GM12878 (cell line): ENCODE measurements around the gene RXFP3. TPM values are rescaled to one million over a fixed set of nuclear protein-coding genes. Genes with fewer than 3 reads are reported as not detected.

ENCODE experiments used
- ATAC-seq: fragments of 200-7000 bp; cut with Tn5 transposase; 3 replicates; pipeline ENCODE4 v1.9.1; 2020; ENCODE audit warnings: mild to moderate bottlenecking, moderate library complexity
- BruUV-seq: library from RNA; stranded (reverse); fragments of 400-500 nt; replicated peaks from 2 replicates; lab custom pipeline; 2021; lab: Mats Ljungman, UMichigan
- CTCF ChIA-PET: fragments of 300-600 bp; sonication (Branson Sonifier 250); formaldehyde crosslinking; extraction: SDS; loops from one replicate; lab custom pipeline; 2021; ENCODE audit warnings: inconsistent platforms; lab: Yijun Ruan, JAX
- POLR2A ChIA-PET: fragments of 350-600 bp; formaldehyde crosslinking; extraction: SDS; loops from one replicate; lab custom pipeline; 2021; ENCODE audit warnings: inconsistent platforms; lab: Charles Lee
- RAD21 ChIA-PET: fragments of 300-600 bp; sonication (Branson Sonifier 250); formaldehyde crosslinking; loops from one replicate; lab custom pipeline; 2023; ENCODE audit warnings: antibody characterized with exemption; ENCODE audit not compliant: unreplicated experiment; lab: Charles Lee
- SMC1A ChIA-PET: fragments of 300-600 bp; sonication (Branson Sonifier 250); formaldehyde crosslinking; loops from one replicate; lab custom pipeline; 2023; ENCODE audit not compliant: unreplicated experiment, uncharacterized antibody; lab: Charles Lee
- DNase-seq: peaks from one replicate; pipeline ENCODE4 v3.0.0-alpha.2; 2011; ENCODE audit warnings: low read depth, low spot score
- FAIRE-seq: peaks from 3 replicates; lab custom pipeline; 2011; peaks lifted over from hg19 to GRCh38; lab: Jason Lieb, UNC
- H2AFZ ChIP-seq: 2 replicates; pipeline ENCODE4 v1.6.0; 2011; ENCODE audit warnings: low read depth, low read length, control low read depth; ENCODE audit not compliant: control insufficient read depth
- H3K27ac ChIP-seq: 2 replicates; pipeline ENCODE4 v1.5.1; 2011; ENCODE audit warnings: control low read depth; ENCODE audit not compliant: control insufficient read depth, insufficient read depth
- H3K27me3 ChIP-seq, 2 experiments: replicated peaks in 1 of 2; 2 replicates each; pipeline versions ENCODE4 v1.6.0 to v1.6.1; 2011; ENCODE audit warnings: low read length in 1 of 2; ENCODE audit not compliant: control insufficient read depth in 2 of 2, insufficient read depth in 2 of 2
- H3K36me3 ChIP-seq, 2 experiments: 2 replicates each; pipeline ENCODE4 v1.5.1; 2011; ENCODE audit warnings: low read length in 1 of 2; ENCODE audit not compliant: control insufficient read depth in 2 of 2, insufficient read depth in 2 of 2
- H3K4me1 ChIP-seq: 2 replicates; pipeline ENCODE4 v1.6.1; 2011; ENCODE audit warnings: mild to moderate bottlenecking, low read length, moderate library complexity, mixed read lengths; ENCODE audit not compliant: control insufficient read depth, insufficient read depth
- H3K4me2 ChIP-seq: 2 replicates; pipeline ENCODE4 v1.6.0; 2011; ENCODE audit warnings: control low read depth; ENCODE audit not compliant: control insufficient read depth, insufficient read depth
- H3K4me3 ChIP-seq: fragments of 200-600 bp; sonication (generic); 2 replicates; pipeline ENCODE4 v1.5.1; 2016
- H3K79me2 ChIP-seq: 2 replicates; pipeline ENCODE4 v1.6.0; 2011; ENCODE audit warnings: low read length; ENCODE audit not compliant: control insufficient read depth, insufficient read depth
- H3K9ac ChIP-seq: 2 replicates; pipeline ENCODE4 v1.8.0; 2011; ENCODE audit warnings: low read length, control low read depth, mixed read lengths; ENCODE audit not compliant: control insufficient read depth, insufficient read depth
- H3K9me3 ChIP-seq: replicated peaks from 3 replicates; pipeline ENCODE4 v1.5.1; 2011; ENCODE audit warnings: mild to moderate bottlenecking, low read length; ENCODE audit not compliant: control insufficient read depth, insufficient read depth
- H4K20me1 ChIP-seq: 2 replicates; pipeline ENCODE4 v1.6.0; 2011; ENCODE audit not compliant: control insufficient read depth, insufficient read depth
- CBX5 ChIP-seq: sonication (generic); IDR thresholded peaks from 2 replicates; pipeline ENCODE4 v1.6.1; 2016; ENCODE audit warnings: low read depth, moderate library complexity, mild to moderate bottlenecking, inconsistent platforms
- CHD1 ChIP-seq: IDR thresholded peaks from 2 replicates; pipeline ENCODE4 v1.6.1; 2012; ENCODE audit warnings: low read depth, low read length, improper control_type of control experiment
- EED ChIP-seq: sonication (generic); IDR thresholded peaks from 2 replicates; pipeline ENCODE4 v1.6.1; 2016; ENCODE audit warnings: antibody characterized with exemption, low read depth
- EGR1 ChIP-seq, 2 experiments: IDR thresholded peaks; 1 replicate in 1 of 2; 2 replicates in 1 of 2; pipeline ENCODE4 v1.6.1; 2011 to 2012; ENCODE audit warnings: low read depth in 2 of 2, low read length in 2 of 2, borderline replicate concordance in 1 of 2, mild to moderate bottlenecking in 1 of 2, moderate library complexity in 1 of 2
- IKZF1 ChIP-seq: fragments of 450-650 bp; conservative IDR thresholded peaks from 2 replicates; pipeline ENCODE4 v1.6.1; 2017; ENCODE audit warnings: antibody characterized with exemption, mild to moderate bottlenecking
- IKZF2 ChIP-seq, 2 experiments: fragments of 450-650 bp; IDR thresholded peaks; 2 replicates each; pipeline ENCODE4 v1.6.1; 2017; ENCODE audit warnings: mild to moderate bottlenecking in 2 of 2, moderate library complexity in 2 of 2
- IRF4 ChIP-seq: IDR thresholded peaks from 2 replicates; pipeline ENCODE4 v1.6.1; 2011; ENCODE audit warnings: low read depth, low read length
- KLF5 ChIP-seq: fragments of 450-650 bp; IDR thresholded peaks from 2 replicates; pipeline ENCODE4 v1.6.1; 2014; ENCODE audit warnings: mild to moderate bottlenecking; ENCODE audit not compliant: partially characterized antibody
- MEF2B ChIP-seq: fragments of 450-650 bp; IDR thresholded peaks from 2 replicates; pipeline ENCODE4 v1.6.1; 2018; ENCODE audit warnings: mild to moderate bottlenecking, moderate library complexity; ENCODE audit not compliant: partially characterized antibody, poor library complexity, severe bottlenecking
- NR2C2 ChIP-seq: IDR thresholded peaks from 2 replicates; pipeline ENCODE4 v1.6.1; 2011; ENCODE audit warnings: borderline replicate concordance, low read depth; ENCODE audit not compliant: control insufficient read depth, insufficient read length
- NR2F1 ChIP-seq: fragments of 450-650 bp; conservative IDR thresholded peaks from 2 replicates; pipeline ENCODE4 v1.6.1; 2017; ENCODE audit warnings: mild to moderate bottlenecking
- RAD51 ChIP-seq: fragments of 450-650 bp; IDR thresholded peaks from 2 replicates; pipeline ENCODE4 v1.6.1; 2016; ENCODE audit warnings: moderate library complexity, mild to moderate bottlenecking, inconsistent platforms
- SPI1 ChIP-seq: IDR thresholded peaks from 2 replicates; pipeline ENCODE4 v1.6.1; 2011; ENCODE audit warnings: low read depth, mild to moderate bottlenecking, low read length, moderate library complexity, borderline replicate concordance; ENCODE audit not compliant: insufficient read depth
- WGBS: methylation state at CpG from one replicate; pipeline ENCODE4 v1.1.6; 2016; ENCODE audit warnings: low lambda C conversion rate; ENCODE audit not compliant: insufficient replicate concordance, insufficient coverage; ENCODE audit errors: missing lambda C conversion rate; 5-methylcytosine and 5-hydroxymethylcytosine counted together
- in situ Hi-C: fragments of 300-500 bp; cut with MboI; formaldehyde crosslinking; loops from 9 replicates; pipeline ENCODE4 v1.14.3; 2018; ENCODE audit warnings: mixed read lengths
- intact Hi-C: fragments of 100-400 bp; cut with micrococcal nuclease; formaldehyde crosslinking; loops from one replicate; pipeline ENCODE4 v1.14.2; 2022; ENCODE audit not compliant: unreplicated experiment
- polyA plus RNA-seq, 11 experiments: library from polyadenylated mRNA; depleted of rRNA in 4 of 11; unstranded in 6 of 11; stranded (reverse) in 5 of 11; fragments of >200 nt; fragmentation: Nextera tagmentation in 4 of 11; fragmentation: Illumina TruSeq in 1 of 11; extraction: Ambion mirVana in 4 of 11; extraction: Trizol in 1 of 11; gene quantifications; 1 replicate in 1 of 11; 2 replicates in 10 of 11; pipeline versions ENCODE4 v1.2.1 to v1.2.3, GENCODE V29; 2011 to 2016; ENCODE audit warnings: inconsistent platforms in 2 of 11, missing spikeins in 2 of 11, low read depth in 1 of 11
- total RNA-seq, 4 experiments: library from RNA; depleted of rRNA in 3 of 4; stranded (reverse); fragments of >200 nt in 3 of 4; fragmentation: Illumina TruSeq in 1 of 4; extraction: Trizol in 1 of 4; gene quantifications; 2 replicates each; pipeline versions ENCODE4 v1.2.1 to v1.2.3, GENCODE V29; 2013 to 2021
- TF ChIP-seq, protein P1 (sequence below): fragments of 450-650 bp; IDR thresholded peaks from 2 replicates; pipeline ENCODE4 v1.6.1; 2017; ENCODE audit warnings: mild to moderate bottlenecking

RXFP3 gene
- total and polyA plus RNA-seq, 10 of the 15 experiments (the other 5 are each of a cell fraction or from before 2014, with no cell fraction given) = 0.03 to 0.06 TPM; not detected in 8

DNA sequence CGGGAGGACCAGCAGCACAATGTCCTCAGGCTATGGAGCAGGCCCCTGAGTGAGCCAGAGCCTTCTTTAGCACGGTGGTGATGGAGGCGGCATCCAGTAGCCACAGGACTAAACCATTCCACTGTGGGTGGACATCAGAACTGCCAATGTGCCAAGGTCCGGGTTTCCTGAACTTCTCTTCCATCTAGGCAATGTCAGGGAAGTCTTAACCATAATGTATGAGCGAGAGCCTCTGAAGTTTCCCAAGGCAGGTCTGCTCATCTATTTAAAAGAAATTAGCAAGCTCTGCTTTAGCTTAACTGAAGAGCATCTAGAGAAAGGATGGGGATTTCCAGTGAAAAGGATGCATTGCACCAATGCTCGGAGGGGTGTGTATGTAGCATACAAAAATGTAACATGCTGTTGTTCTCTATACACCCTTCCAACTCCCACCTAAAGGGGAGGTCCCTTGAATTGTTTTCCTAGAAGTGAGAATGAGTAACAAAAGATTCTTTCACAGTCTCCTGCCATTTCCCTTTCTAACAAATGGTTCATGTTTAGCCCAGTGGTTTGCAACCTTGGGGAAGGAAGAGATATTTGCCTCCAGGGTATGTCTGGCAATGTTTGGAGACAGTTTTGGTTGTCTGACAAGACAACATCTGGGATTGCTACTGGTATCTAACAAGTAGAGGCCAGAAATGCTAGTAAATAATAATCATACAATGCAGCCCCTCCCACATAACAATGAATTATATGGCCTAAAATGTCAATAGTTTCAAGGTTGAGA lies 6.1 kb upstream of the RXFP3 start (continued):
- TF ChIP-seq EED = no peak
- no peak for TF ChIP-seq KLF5
- TF ChIP-seq, all 136 proteins: peak for 9

DNA sequence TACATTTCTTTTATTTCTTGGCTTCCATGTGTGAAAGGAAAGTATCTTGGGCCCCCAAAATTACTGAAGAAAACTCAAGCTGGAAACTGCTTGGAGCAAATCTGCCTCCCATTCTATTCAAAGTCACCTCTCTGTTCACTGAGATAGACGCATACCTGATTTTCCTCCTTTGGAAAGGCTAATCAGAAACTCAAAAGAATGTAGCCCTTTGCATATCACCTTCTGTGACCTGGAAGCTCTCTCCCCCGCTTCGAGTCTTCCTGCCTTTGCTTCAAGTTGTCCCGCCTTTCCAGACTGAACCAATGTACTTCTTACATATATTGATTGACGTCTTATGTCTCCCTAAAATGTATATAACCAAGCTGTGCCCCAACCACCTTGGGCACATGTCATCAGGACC lies 5.0 kb upstream of the RXFP3 start:
- SMC1A ChIA-PET = interaction anchor here (0.6 to 7.4 kb wide), 12 partner anchors 8 to 496 kb away, joined by 3 to 80 read pairs (median 24); no protein-coding TSS in a partner anchor
- BruUV-seq = no TSS peak

More for the DNA sequence above, 5.0 kb upstream of the RXFP3 start:
- intact Hi-C loops (no loop called here), in situ Hi-C loops (loop anchor here (5.0 kb wide), 1 partner anchor 489 kb away; the partner anchor contains the start of gene TARS1)
- Histone ChIP-seq H4K20me1 (no peaks in the 10 kb centered on the region), H3K36me3 (no peaks in the 10 kb centered on the region), H3K9me3 (no peaks in the 10 kb centered on the region; the same call in 2 of the 3 replicates), H3K79me2 (no peaks in the 10 kb centered on the region), H3K9ac (no peak overlapping the region), H3K27me3 (no peaks in the 10 kb centered on the region), H3K4me3 (no peak overlapping the region), H2AFZ (no peak overlapping the region), H3K4me1 (peaks cover 35% of the 10 kb centered on the region), H3K27ac (no peak overlapping the region), H3K4me2 (no peak overlapping the region)
- ChIA-PET CTCF (interaction anchor here (0.7 to 6.6 kb wide), 5 partner anchors 80 to 490 kb away, joined by 3 to 96 read pairs (median 32); partner anchors contain the start of gene TARS1), POLR2A (no interaction called here), RAD21 (interaction anchor here (2.6 to 8.8 kb wide), 2 partner anchors 79 to 343 kb away, joined by 10 to 111 read pairs; no protein-coding TSS in a partner anchor)
- 83% methylated on average over 5 of the region's 5 CpGs for WGBS
- FAIRE-seq = no peak
- TF ChIP-seq NR2C2 (no peak), CHD1 (no peak), IKZF2 (IDR thresholded peaks at IDR 0.05) (no peak), MEF2B (no peak), EGR1 (IDR thresholded peaks at IDR 0.05; ENCODE audit: borderline replicate concordance in 1 of 2, low read depth in 2 of 2, low read length in 2 of 2) (no peak), IKZF1 (no peak), RAD51 (no peak), CBX5 (no peak), SPI1 (no peak), IRF4 (no peak), NR2F1 (no peak)
- TF ChIP-seq, protein P1, sequence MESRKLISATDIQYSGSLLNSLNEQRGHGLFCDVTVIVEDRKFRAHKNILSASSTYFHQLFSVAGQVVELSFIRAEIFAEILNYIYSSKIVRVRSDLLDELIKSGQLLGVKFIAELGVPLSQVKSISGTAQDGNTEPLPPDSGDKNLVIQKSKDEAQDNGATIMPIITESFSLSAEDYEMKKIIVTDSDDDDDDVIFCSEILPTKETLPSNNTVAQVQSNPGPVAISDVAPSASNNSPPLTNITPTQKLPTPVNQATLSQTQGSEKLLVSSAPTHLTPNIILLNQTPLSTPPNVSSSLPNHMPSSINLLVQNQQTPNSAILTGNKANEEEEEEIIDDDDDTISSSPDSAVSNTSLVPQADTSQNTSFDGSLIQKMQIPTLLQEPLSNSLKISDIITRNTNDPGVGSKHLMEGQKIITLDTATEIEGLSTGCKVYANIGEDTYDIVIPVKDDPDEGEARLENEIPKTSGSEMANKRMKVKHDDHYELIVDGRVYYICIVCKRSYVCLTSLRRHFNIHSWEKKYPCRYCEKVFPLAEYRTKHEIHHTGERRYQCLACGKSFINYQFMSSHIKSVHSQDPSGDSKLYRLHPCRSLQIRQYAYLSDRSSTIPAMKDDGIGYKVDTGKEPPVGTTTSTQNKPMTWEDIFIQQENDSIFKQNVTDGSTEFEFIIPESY = no peak
- ATAC-seq = no peak
- no peak for DNase-seq
